GM15510 (cell line): ENCODE measurements around the gene SYF2.

Experiments
- POLR2A ChIP-seq: IDR thresholded peaks from 3 replicates; pipeline ENCODE4 v1.6.1; 2011; ENCODE audit warnings: borderline replicate concordance; ENCODE audit not compliant: insufficient read length; ENCODE audit errors: extremely low read depth

SYF2 gene

DNA sequence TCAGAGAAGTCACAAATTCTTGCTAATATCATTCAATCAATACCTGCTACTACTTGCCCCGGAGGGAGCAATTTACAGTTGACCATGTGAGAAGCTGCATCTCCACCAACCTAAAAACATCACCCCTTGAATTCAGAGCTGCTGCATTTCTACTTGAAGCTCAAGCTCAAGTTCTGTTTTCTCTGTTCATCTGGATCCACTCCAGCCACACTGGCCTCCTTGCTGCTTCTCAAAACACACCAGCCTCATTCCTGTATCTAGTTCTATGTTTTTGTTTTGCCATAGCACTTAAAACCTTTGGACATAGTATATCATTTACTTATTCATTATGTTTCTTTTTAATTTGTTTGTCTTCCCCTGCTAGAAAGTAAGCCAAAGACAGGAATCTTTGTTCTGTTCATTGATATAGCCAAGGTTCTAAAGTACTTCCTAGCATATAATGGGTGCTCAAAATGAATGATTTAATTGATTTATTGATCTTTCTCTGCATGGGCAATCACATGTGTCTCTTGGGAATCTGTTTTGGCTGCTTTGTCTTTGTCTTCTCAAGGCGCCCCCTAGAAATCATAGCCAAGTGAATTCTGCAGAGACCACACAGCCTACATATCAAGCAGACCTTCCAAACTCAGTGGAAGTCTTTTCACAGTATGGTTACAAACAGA lies 23.6 kb downstream of the SYF2 start:
- no peak for TF ChIP-seq POLR2A

DNA sequence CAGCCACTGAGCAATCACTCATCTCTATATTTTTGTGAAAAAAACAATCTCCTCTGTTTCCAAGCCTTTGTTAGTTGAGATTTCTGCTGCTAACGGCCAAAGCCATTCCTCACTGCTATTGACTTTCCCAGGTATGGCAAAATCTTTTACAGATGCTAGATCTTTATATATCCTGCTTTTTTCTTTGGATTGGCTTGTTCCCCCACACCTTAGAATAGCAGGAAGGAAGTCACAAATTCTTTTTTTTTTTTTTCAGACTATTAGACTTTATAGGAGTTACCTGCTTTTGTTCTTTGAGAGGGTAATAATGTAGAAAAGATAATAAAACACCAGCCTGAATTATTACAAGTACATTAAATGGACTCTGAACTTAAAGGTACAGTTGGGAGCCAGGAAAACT lies 24.2 kb downstream of the SYF2 start:
- no peak for TF ChIP-seq POLR2A

DNA sequence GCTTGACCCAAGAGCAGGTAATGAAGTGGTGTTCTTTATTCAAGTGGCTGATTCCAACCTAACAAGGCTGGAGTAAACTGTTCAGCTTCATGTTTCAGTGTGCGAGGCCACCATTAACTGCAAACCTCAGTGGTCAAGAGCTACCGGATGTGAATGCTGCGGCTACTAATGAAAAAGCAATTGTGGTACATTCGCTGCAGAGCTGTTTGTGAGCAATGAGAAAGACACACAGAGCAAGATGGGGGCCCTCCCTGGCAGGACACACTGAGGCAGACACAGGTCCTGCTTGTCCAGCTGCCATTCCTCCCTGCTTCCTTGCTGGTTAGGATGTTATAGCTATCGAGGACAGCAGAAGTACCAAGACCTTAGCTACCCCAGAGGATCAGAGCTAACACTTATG lies 26.1 kb downstream of the SYF2 start:
- TF ChIP-seq POLR2A, result no peak

DNA sequence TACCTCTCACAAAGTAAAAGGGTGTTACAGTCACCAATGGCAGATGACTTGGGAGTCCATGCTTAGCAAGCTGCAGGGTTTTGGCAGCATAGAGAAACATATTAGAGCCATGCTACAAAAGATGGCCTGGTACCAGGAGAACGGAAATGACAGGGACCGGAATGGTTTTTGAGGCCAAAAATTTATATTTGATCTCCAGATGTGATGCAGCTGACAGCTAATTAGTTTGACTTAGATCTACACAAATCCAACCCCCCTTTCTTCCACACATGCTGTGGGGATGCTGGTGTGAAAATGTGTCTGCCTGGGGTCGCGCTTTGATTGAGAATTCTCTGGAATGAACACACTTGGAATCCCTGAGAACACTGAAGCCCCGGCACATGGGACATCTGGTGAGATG lies 26.5 kb downstream of the SYF2 start:
- TF ChIP-seq POLR2A, result no peak

DNA sequence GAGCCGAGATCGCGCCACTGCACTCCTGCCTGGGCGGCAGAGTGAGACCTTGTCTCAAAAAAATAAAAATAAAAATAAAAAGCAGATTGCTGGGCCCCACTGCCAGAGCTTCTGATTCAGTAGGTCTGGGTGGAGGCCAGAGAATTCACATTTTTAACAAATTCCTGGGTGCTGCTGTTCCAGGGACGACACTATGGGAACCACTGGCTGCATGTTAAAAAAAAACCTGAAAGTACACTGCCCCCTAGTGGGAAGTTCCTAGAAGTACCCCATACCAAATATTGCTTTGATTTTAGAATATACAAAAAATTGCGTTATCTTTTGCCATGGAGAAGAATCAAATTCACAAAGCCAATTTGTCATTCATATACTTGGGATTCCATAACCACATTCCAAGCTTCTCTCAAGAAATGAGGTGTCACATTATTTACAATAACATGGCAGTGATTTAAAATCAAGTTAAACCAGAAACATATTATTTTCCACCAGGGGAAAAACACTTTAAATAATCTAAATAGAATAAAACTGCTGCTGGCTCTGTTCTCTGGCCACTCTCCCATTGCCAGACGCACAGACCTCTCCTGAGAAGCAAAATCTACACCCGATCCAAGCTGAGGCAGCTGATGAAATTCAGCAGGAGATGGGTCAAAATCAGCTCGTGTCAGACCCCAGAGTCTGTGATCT lies 27.4 kb downstream of the SYF2 start:
- TF ChIP-seq POLR2A, result no peak

DNA sequence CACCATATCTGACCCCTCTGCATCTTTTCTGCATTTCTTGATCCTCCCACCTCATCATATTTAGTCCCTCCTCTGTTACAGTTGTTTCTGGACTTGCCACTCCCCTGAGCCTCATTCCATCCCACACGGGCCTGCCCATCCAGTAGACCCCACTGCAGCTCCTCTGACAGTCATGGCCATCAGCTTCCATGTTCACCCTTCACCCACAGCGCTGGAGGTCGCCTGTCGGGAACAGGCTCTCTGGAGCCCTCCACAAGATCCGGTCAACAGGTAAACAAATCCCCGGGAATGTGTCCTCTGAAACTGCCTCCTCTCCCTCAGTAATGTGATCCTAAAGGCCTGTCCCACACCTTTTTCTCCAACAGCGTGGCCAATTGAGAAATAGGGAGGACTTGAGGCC lies 31.3 kb downstream of the SYF2 start:
- no peak for TF ChIP-seq POLR2A

DNA sequence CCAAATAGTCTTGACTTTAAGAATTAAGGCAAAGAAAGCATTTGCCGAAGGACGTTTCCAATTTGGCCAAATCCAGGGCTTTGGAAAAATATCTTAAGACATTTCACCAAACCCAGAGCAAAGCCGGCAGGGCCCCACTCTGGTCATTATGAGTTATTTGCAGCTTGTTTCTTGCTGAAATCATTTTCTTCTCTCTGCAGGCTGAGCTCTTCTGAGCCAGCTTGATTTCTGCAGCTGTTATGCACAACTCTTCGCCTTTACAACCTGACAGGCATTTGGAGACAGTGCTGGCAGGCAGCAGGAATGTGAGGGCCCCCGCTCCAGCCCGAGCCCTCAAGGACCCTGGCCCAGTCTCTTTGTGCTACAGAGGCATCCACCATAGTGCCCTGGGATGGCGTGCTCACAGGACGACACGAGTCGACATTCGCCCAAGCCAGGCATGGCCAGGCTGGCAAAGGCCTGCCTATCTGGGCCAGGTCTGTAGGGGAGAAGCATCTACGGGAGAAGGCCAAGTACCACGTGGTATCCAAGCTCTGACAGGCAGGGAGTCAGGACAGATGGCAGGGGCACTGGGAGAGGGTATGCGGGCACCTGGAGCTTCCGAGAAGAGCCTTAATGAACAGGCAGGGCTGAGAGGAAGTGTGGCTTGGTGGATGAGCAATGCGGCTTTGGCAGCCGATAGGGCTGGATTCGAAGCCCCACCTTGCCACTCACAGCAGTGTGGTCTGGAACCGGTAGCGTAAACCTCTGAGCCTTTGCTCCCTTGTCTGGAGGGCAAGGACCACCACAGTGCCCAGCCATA lies 32.3 kb downstream of the SYF2 start:
- no peak for TF ChIP-seq POLR2A

DNA sequence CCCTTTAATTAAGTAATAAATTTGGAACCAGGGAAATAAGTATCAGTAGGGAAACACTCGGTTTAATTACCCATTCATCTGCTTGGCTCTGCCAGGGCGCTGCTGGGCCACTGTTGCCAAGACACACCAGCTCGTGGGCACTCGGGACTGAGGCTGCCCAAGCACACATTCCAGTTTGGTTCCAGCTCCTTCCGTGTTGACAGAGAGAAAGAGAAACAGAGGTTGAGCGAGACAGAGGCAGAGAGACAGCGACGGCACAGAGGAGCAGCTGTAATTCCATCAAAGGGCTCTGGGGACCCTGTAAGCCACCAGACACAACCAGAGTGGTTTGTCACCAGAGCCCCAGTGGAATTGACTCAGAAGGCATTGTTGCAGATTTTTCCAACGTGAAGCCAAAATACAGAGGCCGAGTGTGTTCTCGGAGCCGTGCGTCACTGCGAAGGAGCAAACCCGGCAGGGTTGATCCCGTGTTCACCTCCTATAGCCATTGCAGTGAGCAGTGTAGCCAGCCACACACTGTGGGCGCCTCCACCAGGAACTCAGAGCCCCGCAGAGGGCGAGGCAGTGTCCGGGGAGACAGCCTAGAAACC lies 33.5 kb downstream of the SYF2 start:
- no peak for TF ChIP-seq POLR2A

DNA sequence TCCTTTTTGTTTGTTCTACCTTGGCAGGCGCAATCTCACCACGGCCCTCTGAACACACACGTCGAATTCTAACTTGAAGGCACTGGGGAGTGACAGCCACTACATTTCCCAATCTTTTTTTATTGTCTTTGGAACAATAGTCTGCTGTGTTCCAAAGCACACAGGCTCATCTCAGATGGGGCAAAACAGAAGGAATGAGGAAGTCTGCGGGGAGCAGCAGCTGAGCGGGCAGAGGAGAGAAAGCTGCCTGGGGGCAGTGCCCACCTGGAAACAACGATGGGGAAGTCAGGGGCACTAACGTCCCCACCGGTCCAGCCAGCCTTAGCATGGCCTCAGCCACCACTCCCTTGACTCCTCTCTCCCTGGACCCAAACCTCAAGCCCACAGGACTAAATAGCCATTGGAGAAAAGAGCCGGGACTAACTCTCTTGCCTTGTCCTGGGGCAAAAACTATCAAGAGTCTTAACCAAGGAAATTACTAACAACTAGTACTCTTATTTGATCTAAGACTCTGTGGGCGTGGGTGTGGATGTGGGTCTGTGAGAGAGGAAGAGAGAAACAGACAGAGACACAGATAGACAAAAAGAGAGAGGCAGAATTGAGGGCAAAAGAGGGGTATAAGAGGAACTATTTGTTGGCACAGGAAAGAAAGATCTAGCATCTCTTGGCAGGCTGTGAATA lies 34.2 kb downstream of the SYF2 start:
- no peak for TF ChIP-seq POLR2A

DNA sequence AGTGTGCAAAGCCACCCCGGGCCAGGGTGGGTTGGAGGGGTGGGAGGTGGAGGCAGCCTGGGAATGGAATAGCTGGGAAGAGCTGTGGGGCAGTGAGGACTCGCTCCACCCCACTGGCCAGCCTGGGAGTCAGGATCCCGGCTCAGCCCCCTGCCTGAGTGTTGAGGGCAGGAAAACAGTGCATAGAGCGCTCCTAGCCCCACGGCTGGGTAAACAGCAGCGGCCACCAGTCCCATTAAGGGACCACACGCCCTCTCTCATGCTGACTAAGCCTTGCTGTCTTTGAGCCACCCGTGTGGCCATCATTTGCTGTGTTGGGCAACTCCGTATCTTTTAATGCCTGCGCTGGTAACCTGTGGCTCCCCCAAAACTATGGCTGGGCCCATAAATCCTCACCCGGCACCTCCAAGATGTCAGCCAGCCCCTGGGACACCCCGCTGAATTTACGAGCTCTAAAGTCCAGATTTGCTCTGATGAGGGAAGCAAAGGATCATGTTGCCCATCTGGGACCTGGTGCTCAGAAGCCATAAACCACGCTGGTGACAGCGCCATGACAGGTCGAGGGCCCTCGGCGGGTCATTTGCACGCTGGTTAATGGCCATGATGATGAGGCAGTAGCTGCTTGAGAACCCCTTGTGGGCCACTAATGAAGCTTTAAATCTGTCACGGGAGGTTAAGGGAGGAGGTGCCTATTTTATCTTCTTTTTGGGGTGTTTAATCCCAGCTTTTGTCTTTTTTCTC lies 34.9 kb downstream of the SYF2 start:
- TF ChIP-seq POLR2A, result no peak

DNA sequence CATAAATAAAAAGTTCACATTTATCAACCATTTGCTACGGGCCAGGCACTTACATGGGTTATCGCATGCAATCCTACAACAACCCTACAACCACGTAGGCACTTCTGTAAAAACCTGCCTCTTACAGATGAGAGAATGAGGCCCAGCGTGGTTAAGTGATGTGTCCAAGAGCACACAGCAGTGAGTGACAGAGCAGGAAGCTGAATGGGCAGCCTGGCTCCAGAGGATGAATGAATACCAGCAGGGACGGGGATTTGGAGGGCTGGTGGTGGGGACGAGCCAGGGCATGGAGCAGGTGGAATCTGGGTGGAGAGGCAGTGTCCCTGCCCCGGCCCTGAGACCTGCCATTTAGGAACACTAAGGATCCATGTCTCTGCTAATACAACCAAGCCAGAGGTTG lies 35.5 kb downstream of the SYF2 start:
- TF ChIP-seq POLR2A, result no peak

DNA sequence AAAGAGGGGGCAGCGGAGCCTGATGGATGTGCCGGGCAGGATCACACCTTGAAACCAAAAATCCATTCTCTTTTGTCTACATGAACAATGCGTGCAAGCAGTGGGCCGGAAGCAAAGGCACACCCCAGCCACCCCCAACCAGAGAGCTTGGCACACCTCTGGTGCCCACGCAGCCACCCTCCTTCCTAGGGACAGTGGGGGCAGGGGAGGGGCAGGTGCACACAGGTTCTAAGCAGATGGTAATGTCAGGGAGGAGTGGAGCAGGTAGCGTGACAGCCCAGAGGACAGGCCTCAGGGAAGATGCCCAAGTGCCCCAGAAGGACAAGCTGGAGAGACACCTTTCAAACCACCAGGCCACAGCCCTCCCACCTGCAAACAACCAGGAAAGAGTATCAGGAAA lies 36.5 kb downstream of the SYF2 start:
- no peak for TF ChIP-seq POLR2A

DNA sequence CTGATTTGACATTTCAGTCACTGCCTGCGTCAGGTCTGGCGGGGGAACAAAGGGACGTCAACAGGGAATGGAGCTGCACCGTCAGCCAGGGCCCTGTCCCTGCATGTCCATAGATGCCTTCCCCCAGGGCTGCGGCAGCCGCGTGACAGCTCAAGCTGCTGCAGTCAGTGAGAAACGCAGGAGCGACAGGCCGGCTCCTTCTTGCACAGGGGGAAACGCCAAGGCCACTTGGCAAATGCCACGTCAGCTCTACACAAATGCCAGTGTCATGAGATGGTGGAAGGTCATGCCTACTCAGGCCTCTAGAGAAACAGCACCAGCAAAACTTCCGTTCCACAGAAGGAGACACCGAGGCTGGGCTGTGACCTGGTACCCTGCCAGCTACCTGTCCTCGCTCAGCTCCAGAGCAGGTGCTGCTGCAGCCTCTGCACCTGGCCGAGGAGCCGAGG lies 37.7 kb downstream of the SYF2 start:
- TF ChIP-seq POLR2A, result no peak

DNA sequence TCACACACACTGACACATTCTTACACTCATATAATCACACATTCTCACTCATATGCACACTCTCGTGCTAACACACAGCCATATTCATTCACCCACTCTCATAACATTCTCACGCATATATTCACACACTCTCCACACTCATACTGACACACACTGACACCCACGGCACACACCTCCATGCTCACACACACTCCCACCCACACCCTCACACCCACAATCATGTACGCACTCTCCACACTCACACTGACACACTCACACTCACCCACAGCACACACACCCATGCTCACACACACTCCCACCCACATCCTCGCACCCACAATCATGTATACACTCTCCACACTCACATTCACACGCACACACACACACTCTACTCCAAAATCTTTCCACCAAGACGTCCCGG lies 38.2 kb downstream of the SYF2 start:
- no peak for TF ChIP-seq POLR2A
